GM12891 (cell line): ENCODE measurements around the gene GLIPR1L2.

Source experiments
- POLR2A ChIP-seq: IDR thresholded peaks from 2 replicates; pipeline ENCODE4 v1.6.1; 2011; ENCODE audit warnings: low read depth, low read length, control low read depth
- POLR2AphosphoS5 ChIP-seq: IDR thresholded peaks from 2 replicates; pipeline ENCODE4 v1.6.1; 2011; ENCODE audit warnings: low read depth, low read length, control low read depth
- SPI1 ChIP-seq: IDR thresholded peaks from 2 replicates; pipeline ENCODE4 v1.6.1; 2011; ENCODE audit warnings: low read depth, low read length, control low read depth
- TAF1 ChIP-seq: IDR thresholded peaks from 2 replicates; pipeline ENCODE4 v1.6.1; 2011; ENCODE audit warnings: low read depth, low read length, control low read depth

DNA sequence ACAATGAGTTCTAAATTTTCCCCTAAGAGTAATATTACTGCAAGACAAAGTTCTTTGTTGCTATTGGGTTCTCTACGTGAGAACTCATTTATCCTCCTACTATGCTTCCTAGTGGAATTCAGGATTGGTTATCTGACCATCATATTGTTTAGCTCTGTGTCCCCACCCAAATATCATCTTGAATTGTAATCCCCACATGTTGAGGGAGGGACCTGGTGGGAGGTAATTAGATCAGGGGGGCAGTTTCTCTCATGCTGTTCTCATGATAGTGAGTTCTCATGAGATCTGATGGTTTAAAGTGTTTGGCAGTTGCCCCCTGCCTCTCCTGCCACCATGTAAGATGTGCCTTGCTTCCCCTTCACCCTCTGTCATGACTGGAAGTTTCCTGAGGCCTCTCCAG lies 36.6 kb downstream of the GLIPR1L2 start:
- TF ChIP-seq POLR2A: no peak
- no peak for TF ChIP-seq POLR2AphosphoS5
- TF ChIP-seq TAF1: no peak
- TF ChIP-seq SPI1: no peak
